ENCODE data around the gene SLC1A2. TPM values are rescaled to one million over a fixed set of nuclear protein-coding genes. Genes with fewer than 3 reads are reported as not detected.

SLC1A2 gene
- total RNA-seq, 1 experiment from 2014 or later = 0.11 TPM

DNA sequence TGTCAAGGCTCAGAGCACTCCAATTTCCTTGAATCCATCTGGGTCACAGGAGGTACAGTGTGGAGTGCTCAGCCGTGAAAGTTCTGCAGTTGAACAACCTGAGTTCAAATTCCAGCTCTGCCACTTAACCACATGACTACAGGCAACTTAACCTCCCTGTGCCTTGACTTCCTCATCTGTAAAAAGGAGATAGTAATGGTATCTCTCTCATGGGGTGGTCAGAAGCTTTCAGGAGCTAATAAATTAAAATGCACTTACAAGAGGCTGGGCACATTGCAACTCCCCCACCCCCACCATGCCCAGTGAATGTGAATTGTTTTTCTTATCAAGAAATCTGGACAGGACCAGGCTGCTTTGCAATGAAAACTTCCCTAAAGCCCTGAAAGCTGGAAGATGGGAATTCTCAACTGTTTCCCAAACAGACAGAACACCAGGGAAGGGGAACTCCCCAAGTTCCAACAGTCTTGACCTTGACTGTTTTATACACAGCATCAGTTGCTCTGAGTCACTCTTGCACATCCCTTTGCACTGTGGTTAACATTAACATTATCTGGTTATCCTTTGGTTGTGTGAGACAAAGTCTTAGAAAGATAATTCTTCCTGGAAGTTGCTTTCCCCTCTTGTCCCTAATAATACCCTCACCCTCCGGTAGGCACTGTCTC lies 137.0 kb downstream of the SLC1A2 start:
- no TSS peak for BruUV-seq (replicated peaks)
- Histone ChIP-seq H3K4me1 (ENCODE audit: insufficient read depth, low read length, poor library complexity, severe bottlenecking) (no peaks in the 10 kb centered on the region), H3K27ac (ENCODE audit: low read depth, low read length, poor library complexity, severe bottlenecking) (no peak overlapping the region), H3K36me3 (ENCODE audit: insufficient read depth, low read length, poor library complexity, severe bottlenecking) (no peaks in the 10 kb centered on the region), H3K9me3 (ENCODE audit: low read depth, low read length, poor library complexity, severe bottlenecking) (no peaks in the 10 kb centered on the region), H3K27me3 (replicated peaks; ENCODE audit: insufficient read depth, low read depth, low read length, poor library complexity) (no peaks in the 10 kb centered on the region), H3K4me3 (ENCODE audit: low read depth, low read length, poor library complexity, severe bottlenecking) (no peak overlapping the region)
- DNase-seq (ENCODE audit: low spot score) = no peak
- TF ChIP-seq, protein P1, sequence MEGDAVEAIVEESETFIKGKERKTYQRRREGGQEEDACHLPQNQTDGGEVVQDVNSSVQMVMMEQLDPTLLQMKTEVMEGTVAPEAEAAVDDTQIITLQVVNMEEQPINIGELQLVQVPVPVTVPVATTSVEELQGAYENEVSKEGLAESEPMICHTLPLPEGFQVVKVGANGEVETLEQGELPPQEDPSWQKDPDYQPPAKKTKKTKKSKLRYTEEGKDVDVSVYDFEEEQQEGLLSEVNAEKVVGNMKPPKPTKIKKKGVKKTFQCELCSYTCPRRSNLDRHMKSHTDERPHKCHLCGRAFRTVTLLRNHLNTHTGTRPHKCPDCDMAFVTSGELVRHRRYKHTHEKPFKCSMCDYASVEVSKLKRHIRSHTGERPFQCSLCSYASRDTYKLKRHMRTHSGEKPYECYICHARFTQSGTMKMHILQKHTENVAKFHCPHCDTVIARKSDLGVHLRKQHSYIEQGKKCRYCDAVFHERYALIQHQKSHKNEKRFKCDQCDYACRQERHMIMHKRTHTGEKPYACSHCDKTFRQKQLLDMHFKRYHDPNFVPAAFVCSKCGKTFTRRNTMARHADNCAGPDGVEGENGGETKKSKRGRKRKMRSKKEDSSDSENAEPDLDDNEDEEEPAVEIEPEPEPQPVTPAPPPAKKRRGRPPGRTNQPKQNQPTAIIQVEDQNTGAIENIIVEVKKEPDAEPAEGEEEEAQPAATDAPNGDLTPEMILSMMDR (conservative IDR thresholded peaks at IDR 0.05; ENCODE audit: low read depth, low read length) = no peak
- TF ChIP-seq EZH2 (IDR thresholded peaks at IDR 0.05; ENCODE audit: borderline replicate concordance, low read depth, low read length, poor library complexity, severe bottlenecking) = no peak
- intact Hi-C loops (cut with micrococcal nuclease; ENCODE audit: unreplicated experiment) = no loop called here
- CTCF ChIA-PET = no interaction called here
- POLR2A ChIA-PET (ENCODE audit: low non-redundant PET) = interaction anchor here (0.7 kb wide), 1 partner anchor 21 kb away, joined by 3 read pairs; no protein-coding TSS in a partner anchor

DNA sequence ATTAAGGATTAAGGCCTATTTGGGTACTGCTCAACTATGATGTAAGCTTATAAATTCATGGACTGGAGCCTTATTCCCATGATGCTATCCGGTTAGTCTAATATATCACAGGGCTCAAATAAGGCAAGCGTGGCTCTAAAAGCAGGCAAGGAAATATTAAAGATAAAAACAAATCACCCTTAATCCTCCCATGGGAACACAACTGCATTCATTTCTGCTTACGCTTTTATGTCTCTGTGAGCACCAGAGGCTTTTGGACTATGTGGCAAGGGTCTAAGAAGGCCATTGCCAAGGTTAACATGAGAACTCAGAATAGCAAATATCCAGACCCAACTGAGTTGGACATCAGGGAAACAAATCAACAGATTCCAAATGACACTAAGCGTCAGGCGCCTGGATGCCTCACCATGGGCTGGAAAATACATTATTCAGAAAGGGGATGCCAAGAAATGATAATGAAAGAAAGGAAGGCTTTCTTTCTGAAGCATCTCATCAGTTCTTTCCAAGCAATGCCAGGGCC lies 138.1 kb downstream of the SLC1A2 start:
- no peaks in the 10 kb centered on the region for H3K9me3 ChIP-seq (ENCODE audit: low read depth, low read length, poor library complexity, severe bottlenecking)
- H3K4me3 ChIP-seq (ENCODE audit: low read depth, low read length, poor library complexity, severe bottlenecking) = no peak overlapping the region
- H3K27me3 ChIP-seq (replicated peaks; ENCODE audit: insufficient read depth, low read depth, low read length, poor library complexity) = no peaks in the 10 kb centered on the region
- ChIA-PET POLR2A (ENCODE audit: low non-redundant PET) (interaction anchor here (0.7 kb wide), 1 partner anchor 22 kb away, joined by 3 read pairs; no protein-coding TSS in a partner anchor), CTCF (no interaction called here)
- no TSS peak for BruUV-seq (replicated peaks)
- no peak for TF ChIP-seq EZH2 (IDR thresholded peaks at IDR 0.05; ENCODE audit: borderline replicate concordance, low read depth, low read length, poor library complexity, severe bottlenecking)
- TF ChIP-seq, protein P1 (conservative IDR thresholded peaks at IDR 0.05; ENCODE audit: low read depth, low read length) = no peak
- H3K27ac ChIP-seq (ENCODE audit: low read depth, low read length, poor library complexity, severe bottlenecking) = no peak overlapping the region
- no peaks in the 10 kb centered on the region for H3K4me1 ChIP-seq (ENCODE audit: insufficient read depth, low read length, poor library complexity, severe bottlenecking)
- no peak for DNase-seq (ENCODE audit: low spot score)
- H3K36me3 ChIP-seq (ENCODE audit: insufficient read depth, low read length, poor library complexity, severe bottlenecking) = no peaks in the 10 kb centered on the region
- intact Hi-C loops (cut with micrococcal nuclease; ENCODE audit: unreplicated experiment) = no loop called here

DNA sequence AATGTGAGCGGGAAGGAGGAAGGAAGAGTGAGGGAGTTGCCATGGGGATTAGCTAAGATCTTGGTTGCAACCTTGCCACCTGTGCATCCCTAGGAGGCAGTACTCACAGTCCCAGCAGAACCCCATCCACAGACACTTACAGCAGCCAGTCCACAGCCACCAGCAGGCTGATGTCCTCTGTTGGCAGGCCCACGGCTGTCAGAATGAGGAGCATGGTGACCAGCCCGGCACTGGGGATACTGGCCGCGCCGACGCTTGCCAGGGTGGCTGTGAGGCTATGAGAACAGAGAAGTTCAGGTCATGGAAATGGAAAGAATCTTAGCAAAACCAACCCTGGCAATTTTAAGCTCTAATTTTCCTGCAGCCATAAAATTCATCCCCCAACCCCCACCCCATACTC lies 138.6 kb downstream of the SLC1A2 start:
- CTCF ChIA-PET = no interaction called here
- Histone ChIP-seq H3K27ac (ENCODE audit: low read depth, low read length, poor library complexity, severe bottlenecking) (no peak overlapping the region), H3K36me3 (ENCODE audit: insufficient read depth, low read length, poor library complexity, severe bottlenecking) (no peaks in the 10 kb centered on the region), H3K9me3 (ENCODE audit: low read depth, low read length, poor library complexity, severe bottlenecking) (no peaks in the 10 kb centered on the region), H3K4me3 (ENCODE audit: low read depth, low read length, poor library complexity, severe bottlenecking) (no peak overlapping the region), H3K27me3 (replicated peaks; ENCODE audit: insufficient read depth, low read depth, low read length, poor library complexity) (no peaks in the 10 kb centered on the region), H3K4me1 (ENCODE audit: insufficient read depth, low read length, poor library complexity, severe bottlenecking) (peaks cover 4% of the 10 kb centered on the region)
- no peak for DNase-seq (ENCODE audit: low spot score)
- no peak for TF ChIP-seq EZH2 (IDR thresholded peaks at IDR 0.05; ENCODE audit: borderline replicate concordance, low read depth, low read length, poor library complexity, severe bottlenecking)
- TF ChIP-seq, protein P1 (conservative IDR thresholded peaks at IDR 0.05; ENCODE audit: low read depth, low read length) = no peak
- no TSS peak for BruUV-seq (replicated peaks)
- intact Hi-C loops (cut with micrococcal nuclease; ENCODE audit: unreplicated experiment) = no loop called here
- POLR2A ChIA-PET (ENCODE audit: low non-redundant PET) = no interaction called here
